OCI-M1 (cell line): ENCODE results near the gene MAGEF1.

Source experiments
- DNase-seq: peaks from one replicate; lab custom pipeline; 2025; lab: John Stamatoyannopoulos, UW

The MAGEF1 gene

DNA sequence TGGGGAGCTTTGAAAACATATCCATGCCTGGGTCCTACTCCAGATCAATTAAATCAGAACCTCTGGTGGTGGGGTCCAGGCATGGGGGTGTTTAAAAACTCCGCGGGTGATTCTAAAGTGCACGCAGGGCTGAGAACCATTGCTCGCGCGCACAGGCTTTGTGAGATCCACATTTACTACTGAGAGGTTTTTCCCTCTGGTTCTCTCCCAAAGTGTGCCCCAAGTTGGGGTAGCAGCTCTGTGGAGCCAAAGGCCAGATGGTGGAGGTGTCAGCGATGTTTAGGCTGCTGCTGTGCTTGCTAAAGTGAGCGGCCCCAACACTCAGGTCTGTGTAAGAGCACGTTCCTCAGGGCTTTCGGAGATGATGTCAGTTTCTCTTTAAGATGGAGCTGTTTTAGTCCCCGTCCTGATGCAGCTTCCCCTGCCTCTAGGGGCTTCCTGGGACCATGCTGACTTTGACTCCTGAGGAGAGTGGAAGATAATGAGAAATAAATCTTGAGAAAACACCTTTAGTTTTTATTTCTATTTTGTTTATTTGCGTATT, 13.4 kb upstream of the MAGEF1 start:
- no peak for DNase-seq

- no peak for DNase-seq
Measured at GRCh38 chr3:184724699-184725098, 12.8 kb upstream of the MAGEF1 start.

DNA sequence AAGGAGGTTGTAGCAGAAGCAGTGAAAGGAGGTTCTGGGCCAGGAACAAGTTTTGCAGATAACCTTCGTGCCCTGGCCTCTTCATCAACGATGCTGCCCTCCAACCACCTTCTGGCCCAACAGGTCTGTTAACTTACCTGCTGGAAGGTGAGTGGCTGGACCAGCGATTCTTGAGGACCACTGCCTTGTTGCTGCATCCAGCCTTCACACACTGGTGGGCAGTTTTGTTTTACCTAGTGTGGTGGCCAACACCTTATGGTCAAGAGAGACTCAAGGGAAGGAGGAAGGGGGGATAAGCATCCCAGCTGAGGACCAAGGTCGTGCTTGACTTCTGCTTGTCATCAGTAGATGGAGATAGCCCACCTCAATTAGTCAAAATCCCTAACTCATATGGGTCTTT, 7.8 kb upstream of the MAGEF1 start:
- no peak for DNase-seq

DNA sequence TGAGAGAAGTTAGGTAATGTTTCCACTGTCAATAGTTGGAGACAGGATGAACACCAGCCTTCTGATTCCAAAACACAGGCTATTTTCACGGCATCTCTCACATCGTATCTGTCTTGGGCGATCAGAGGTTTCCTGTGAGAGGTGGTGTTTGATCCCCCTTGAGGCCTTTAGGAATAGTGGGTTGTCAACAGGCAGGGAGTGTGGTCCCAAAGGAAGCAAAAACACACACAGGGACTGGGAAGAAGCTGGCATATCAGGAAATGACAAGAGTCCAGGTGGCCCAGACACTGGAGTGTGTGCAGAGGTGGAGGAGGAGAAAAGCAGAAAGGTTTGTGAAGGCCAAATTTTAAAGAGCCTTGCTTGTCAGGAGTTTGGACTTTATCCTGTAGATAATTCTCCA, 6.6 kb upstream of the MAGEF1 start:
- DNase-seq = no peak

GRCh38 chr3:184717399-184717983, 5.6 kb upstream of the MAGEF1 start:
- no peak for DNase-seq

DNA sequence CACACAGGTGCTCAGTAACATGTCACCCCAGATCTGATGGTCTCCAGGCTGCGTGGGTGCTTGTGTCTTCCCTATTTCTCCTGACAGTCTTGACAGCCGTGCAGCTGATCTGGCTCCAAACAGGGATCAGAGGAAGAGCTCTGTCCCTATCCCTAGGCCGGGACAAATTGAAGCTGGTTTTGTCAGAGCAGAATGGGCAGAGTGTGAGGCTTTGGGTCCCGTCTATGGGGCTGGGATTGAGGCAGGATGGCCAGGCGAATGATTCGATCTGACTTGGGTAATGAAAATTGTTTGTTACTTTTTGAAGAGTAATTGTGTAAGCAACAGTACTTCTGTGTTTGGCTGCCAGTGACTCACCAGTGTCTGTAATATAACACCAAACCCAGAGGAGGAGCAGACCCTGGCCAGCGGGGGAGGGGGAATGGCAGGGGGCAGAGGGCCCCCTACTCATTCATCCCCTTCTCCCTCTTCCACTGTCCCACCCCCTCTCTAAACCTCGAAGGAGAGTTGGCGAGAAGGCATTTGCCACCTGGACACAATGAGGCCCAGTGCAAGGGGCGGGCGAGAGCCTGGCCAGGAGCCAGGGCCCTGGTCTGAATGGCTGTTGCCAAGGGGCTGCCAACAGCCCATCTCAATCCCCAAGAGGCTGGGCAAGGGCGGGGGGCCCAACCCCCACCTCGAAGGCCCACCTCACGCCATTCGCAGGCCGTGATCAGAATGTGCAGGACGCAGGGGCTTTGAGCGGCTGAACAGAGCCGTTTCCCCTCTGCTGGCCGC, 4.9 kb upstream of the MAGEF1 start:
- no peak for DNase-seq

- DNase-seq = no peak
Measured at GRCh38 chr3:184715943-184716621, 4.2 kb upstream of the MAGEF1 start.

DNA sequence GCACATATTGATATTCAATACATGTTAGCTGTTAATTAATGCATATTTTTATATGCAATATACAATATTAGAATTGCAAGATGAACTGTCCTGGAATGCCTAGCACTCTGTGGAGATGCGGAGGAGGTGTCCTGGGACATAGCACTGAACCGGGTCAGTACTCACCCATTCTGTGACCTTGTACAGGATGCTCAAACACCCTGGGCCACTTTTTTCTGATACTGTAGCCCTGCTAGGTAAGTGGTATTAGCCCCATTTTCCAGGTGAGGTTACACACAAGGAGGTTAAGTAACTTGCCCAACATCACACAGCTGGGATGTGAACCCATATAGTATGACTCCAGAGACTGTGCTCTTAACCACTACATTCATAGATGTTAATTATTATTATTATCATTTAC, 1.7 kb upstream of the MAGEF1 start:
- DNase-seq = no peak

DNA sequence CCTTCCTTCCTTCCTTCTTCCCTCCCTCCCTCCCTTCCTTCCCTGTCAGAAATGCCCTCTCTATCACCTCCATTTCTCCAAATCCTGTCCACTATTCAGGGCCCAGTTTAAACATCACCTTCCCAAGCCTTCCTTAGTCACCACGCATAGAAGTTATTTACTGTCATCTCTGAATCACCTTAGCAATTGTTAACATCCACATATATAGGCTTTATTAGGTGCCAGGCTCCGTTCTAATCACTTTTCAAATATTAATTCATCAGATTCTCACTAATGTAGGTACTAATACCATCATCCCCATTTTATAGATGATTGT, 1.1 kb upstream of the MAGEF1 start:
- no peak for DNase-seq

GRCh38 chr3:184712248-184713039, 580 bp upstream of the MAGEF1 start:
- peak; percentile 45 for DNase-seq

GRCh38 chr3:184710870-184711492, 883 bp downstream of the MAGEF1 start:
- DNase-seq = no peak

DNA sequence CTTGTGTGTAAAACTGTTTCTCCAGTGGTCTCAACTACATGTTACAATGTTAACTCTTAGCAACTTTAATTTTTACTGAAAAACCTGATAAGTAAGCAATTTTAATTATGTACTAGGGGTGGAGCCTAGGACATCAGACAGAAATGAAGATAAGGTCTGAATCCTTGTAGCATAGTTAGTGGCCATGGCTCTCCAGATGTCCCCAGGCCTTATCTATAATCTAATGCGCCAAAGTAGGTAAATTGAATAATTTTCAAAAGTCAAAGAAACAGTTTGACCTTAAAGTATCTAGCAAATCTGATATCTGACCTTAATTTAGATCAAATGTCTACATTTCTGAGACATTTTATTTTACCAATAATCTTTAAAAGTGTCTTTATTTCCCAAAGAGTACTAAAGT, 8.2 kb downstream of the MAGEF1 start:
- no peak for DNase-seq

GRCh38 chr3:184700759-184701158, 11.1 kb downstream of the MAGEF1 start:
- DNase-seq = no peak

- no peak for DNase-seq
Measured at GRCh38 chr3:184697845-184698244, 14.0 kb downstream of the MAGEF1 start.

DNA sequence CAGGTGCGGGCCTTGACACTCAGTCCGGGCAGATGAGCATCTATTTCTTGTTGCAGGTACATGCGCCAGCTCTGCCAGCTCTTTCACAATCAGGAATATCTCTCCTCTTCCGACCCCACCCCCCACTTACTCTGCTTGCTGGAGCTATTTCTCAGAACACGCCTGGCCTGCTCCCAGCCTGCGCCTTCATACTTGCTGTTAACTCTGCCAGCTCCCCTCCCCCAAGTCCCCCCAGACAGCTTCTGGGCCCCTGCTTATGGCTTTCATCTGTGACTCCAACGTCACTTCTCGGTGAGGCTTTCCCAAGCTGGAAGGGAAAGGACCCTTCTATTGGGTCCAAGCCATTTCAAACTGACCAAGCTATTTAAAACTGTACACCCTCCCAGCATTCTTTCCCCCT, 15.2 kb downstream of the MAGEF1 start:
- DNase-seq = no peak

GRCh38 chr3:184694716-184695115, 17.1 kb downstream of the MAGEF1 start:
- DNase-seq = no peak

GRCh38 chr3:184694133-184694665, 17.7 kb downstream of the MAGEF1 start:
- DNase-seq = no peak

- DNase-seq = no peak
Measured at GRCh38 chr3:184693011-184693975, 18.6 kb downstream of the MAGEF1 start.

GRCh38 chr3:184691397-184692231, 20.2 kb downstream of the MAGEF1 start:
- no peak for DNase-seq
